ENCODE results near the gene SOCS4.
A peak's percentile ranks its signal among the peaks of the same experiment; 100 is the strongest.
"Not testable (repeated sequence)": the region's sequence is repeated elsewhere in the genome, so short reads cannot be mapped to it uniquely, and the experiment has no call there.

The SOCS4 gene

GRCh38 chr14:55052269-55052930 lies 25.4 kb downstream of the SOCS4 start:
- peak; percentile 91 for DNase-seq

GRCh38 chr14:55053018-55053417 lies 26.0 kb downstream of the SOCS4 start:
- DNase-seq, result no peak

- DNase-seq, result no peak
These were observed 26.5 kb downstream of the SOCS4 start for GRCh38 chr14:55053500-55053899.

GRCh38 chr14:55054098-55054497 lies 27.1 kb downstream of the SOCS4 start:
- DNase-seq, result no peak

- no peak for DNase-seq
These were observed 30.9 kb downstream of the SOCS4 start for GRCh38 chr14:55057919-55058318.

- DNase-seq, result no peak
These were observed 32.3 kb downstream of the SOCS4 start for GRCh38 chr14:55059333-55059732.

GRCh38 chr14:55062517-55063351 lies 35.7 kb downstream of the SOCS4 start:
- no peak for DNase-seq

GRCh38 chr14:55064896-55065295 lies 37.9 kb downstream of the SOCS4 start:
- not testable (repeated sequence) for DNase-seq

- DNase-seq, result no peak
These were observed 38.4 kb downstream of the SOCS4 start for GRCh38 chr14:55065411-55065810.

GRCh38 chr14:55066223-55066622 lies 39.2 kb downstream of the SOCS4 start:
- DNase-seq, result no peak

- DNase-seq, result no peak
These were observed 44.0 kb downstream of the SOCS4 start for GRCh38 chr14:55070981-55071411.

GRCh38 chr14:55071870-55072640 lies 45.0 kb downstream of the SOCS4 start:
- DNase-seq, result peak; percentile 75

- peak; percentile 43 for DNase-seq
These were observed 46.8 kb downstream of the SOCS4 start for GRCh38 chr14:55073856-55074255.

- peak; percentile 51 for DNase-seq
These were observed 47.6 kb downstream of the SOCS4 start for GRCh38 chr14:55074662-55075061.

- DNase-seq, result no peak
These were observed 48.7 kb downstream of the SOCS4 start for GRCh38 chr14:55075628-55076175.

- no peak for DNase-seq
These were observed 50.4 kb downstream of the SOCS4 start for GRCh38 chr14:55077170-55078151.

GRCh38 chr14:55079961-55080360 lies 52.9 kb downstream of the SOCS4 start:
- not testable (repeated sequence) for DNase-seq

GRCh38 chr14:55084401-55085059 lies 57.5 kb downstream of the SOCS4 start:
- DNase-seq, result no peak

- DNase-seq, result no peak
These were observed 58.1 kb downstream of the SOCS4 start for GRCh38 chr14:55085060-55085660.

GRCh38 chr14:55086938-55087337 lies 59.9 kb downstream of the SOCS4 start:
- no peak for DNase-seq

- DNase-seq, result no peak
These were observed 61.3 kb downstream of the SOCS4 start for GRCh38 chr14:55088356-55088755.
